Spleen (tissue), 7 donors: Measurements from ENCODE around the gene WDFY2.

Source experiments
- CTCF ChIP-seq, 11 experiments: fragments of 200-600 bp in 7 of 11; fragments of 450-650 bp in 4 of 11; sonication (generic) in 4 of 11; IDR thresholded peaks in 8 of 11; conservative IDR thresholded peaks in 3 of 11; 1 replicate in 7 of 11; 2 replicates in 4 of 11; pipeline versions ENCODE4 v1.4.0 to v1.8.0; 2016 to 2021; ENCODE audit warnings: antibody characterized with exemption in 11 of 11, inconsistent platforms in 4 of 11, mild to moderate bottlenecking in 1 of 11
- POLR2AphosphoS5 ChIP-seq, 3 donors: sonication (generic); formaldehyde crosslinking; IDR thresholded peaks; one replicate each; pipeline ENCODE4 v1.5.1; 2017; ENCODE audit warnings: antibody characterized with exemption in 3 of 3
- donor health status: DM: no; HTN: no; CAD: no; lungs with moderate emphysema.
- donor health status: DM: no; HTN: no; CAD: no.
- donor health status: DM: no; HTN: no; CAD: no.

- no peak for TF ChIP-seq CTCF (IDR thresholded peaks at IDR 0.05 in 8 of 11, conservative IDR thresholded peaks at IDR 0.05 in 3 of 11)
- TF ChIP-seq POLR2AphosphoS5 (IDR thresholded peaks at IDR 0.05): no peak
Observed at GRCh38 chr13:51659276-51660127, 75.2 kb downstream of the WDFY2 start.
